HepG2 (cell line): ENCODE results near the gene MAP2K6.

Experiments
- ISX ChIP-seq: sonication (generic); formaldehyde crosslinking; conservative IDR thresholded peaks from 2 replicates; pipeline ENCODE4 v1.5.0; 2020; ENCODE audit warnings: missing genetic modification reagents
- NR3C1 ChIP-seq: sonication (generic); formaldehyde crosslinking; IDR thresholded peaks from 2 replicates; pipeline ENCODE4 v1.4.0; 2020; ENCODE audit warnings: missing genetic modification reagents
- POLR2A ChIP-seq, 2 experiments: IDR thresholded peaks; 2 replicates each; pipeline ENCODE4 v1.6.1; 2011; ENCODE audit warnings: low read depth in 2 of 2, low read length in 2 of 2, mild to moderate bottlenecking in 1 of 2, moderate library complexity in 1 of 2; ENCODE audit not compliant: insufficient read depth in 1 of 2
- POLR2AphosphoS5 ChIP-seq: IDR thresholded peaks from 2 replicates; pipeline ENCODE4 v1.6.1; 2012; ENCODE audit warnings: low read depth, low read length
- SIX1 ChIP-seq: sonication (generic); formaldehyde crosslinking; IDR thresholded peaks from 2 replicates; pipeline ENCODE4 v1.4.0; 2020; ENCODE audit warnings: missing genetic modification reagents, borderline replicate concordance
- TP53 ChIP-seq: sonication (generic); formaldehyde crosslinking; conservative IDR thresholded peaks from 2 replicates; pipeline ENCODE4 v1.4.0; 2020; ENCODE audit warnings: missing genetic modification reagents
- ZBTB49 ChIP-seq: sonication (generic); formaldehyde crosslinking; IDR thresholded peaks from 2 replicates; pipeline ENCODE4 v1.4.0; 2020; ENCODE audit warnings: missing genetic modification reagents, borderline replicate concordance
- ZNF530 ChIP-seq: sonication (generic); formaldehyde crosslinking; IDR thresholded peaks from 2 replicates; pipeline ENCODE4 v1.5.0; 2020; ENCODE audit warnings: low read depth, mild to moderate bottlenecking, missing genetic modification reagents

DNA sequence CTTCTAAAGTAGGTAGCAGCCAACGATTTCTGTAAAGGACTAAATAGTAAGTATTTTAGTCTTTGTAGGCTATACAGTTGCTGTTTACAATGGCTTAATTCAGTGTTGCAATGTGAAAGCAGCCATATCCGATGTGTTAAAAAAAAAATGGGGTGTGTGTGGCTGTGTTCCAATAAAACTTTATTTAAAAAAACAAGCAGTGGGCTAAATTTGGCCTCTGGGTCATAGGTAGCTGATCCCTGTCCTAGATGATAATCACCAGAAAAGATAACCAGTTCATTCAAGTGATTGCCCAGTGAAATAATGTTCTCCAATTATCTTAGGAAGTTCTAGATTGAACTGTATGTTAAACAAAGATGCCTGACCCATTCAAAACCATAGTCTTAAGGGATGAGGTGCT is 124.3 kb downstream of the MAP2K6 start:
- TF ChIP-seq SIX1 (CRISPR knock-in tag) (no peak), NR3C1 (CRISPR knock-in tag) (no peak), ZNF530 (CRISPR knock-in tag) (no peak), POLR2AphosphoS5 (no peak), POLR2A (IDR thresholded peaks at IDR 0.05; ENCODE audit: insufficient read depth in 1 of 2, low read depth in 2 of 2, low read length in 2 of 2) (no peak), TP53 (CRISPR knock-in tag) (no peak), ISX (CRISPR knock-in tag) (no peak), ZBTB49 (CRISPR knock-in tag) (no peak)
